Measurements from ENCODE around the gene SLC9A1.

GRCh38 chr1:27074175-27074780 lies 80.6 kb downstream of the SLC9A1 start:
- no peak for TF ChIP-seq EMX1 (CRISPR knock-in tag; IDR thresholded peaks at IDR 0.05)
- no peak for TF ChIP-seq ZNF232 (CRISPR knock-in tag; IDR thresholded peaks at IDR 0.05)
- TF ChIP-seq ZBTB21 (CRISPR knock-in tag; IDR thresholded peaks at IDR 0.05; ENCODE audit: borderline replicate concordance): no peak
- TF ChIP-seq ZBTB43 (CRISPR knock-in tag; IDR thresholded peaks at IDR 0.05): no peak
- no peak for TF ChIP-seq CTCF (IDR thresholded peaks at IDR 0.05)
- TF ChIP-seq ERG (CRISPR knock-in tag; IDR thresholded peaks at IDR 0.05): no peak
- no peak for TF ChIP-seq USF1 (CRISPR knock-in tag; IDR thresholded peaks at IDR 0.05)
- TF ChIP-seq FOXK1 (CRISPR knock-in tag; IDR thresholded peaks at IDR 0.05): no peak
- TF ChIP-seq ZSCAN18 (CRISPR knock-in tag; IDR thresholded peaks at IDR 0.05): no peak
- TF ChIP-seq CREB1 (CRISPR knock-in tag; IDR thresholded peaks at IDR 0.05): no peak
- no peak for TF ChIP-seq ATF2 (CRISPR knock-in tag; IDR thresholded peaks at IDR 0.05; ENCODE audit: borderline replicate concordance, low read depth)
- TF ChIP-seq ZNF121 (CRISPR knock-in tag; IDR thresholded peaks at IDR 0.05): no peak
- no peak for TF ChIP-seq ZNF263 (CRISPR knock-in tag; IDR thresholded peaks at IDR 0.05; ENCODE audit: low read depth)
- no peak for TF ChIP-seq SP1 (CRISPR knock-in tag; conservative IDR thresholded peaks at IDR 0.05)
